ENCODE data around the gene FXN.
A peak's percentile ranks its signal among the peaks of the same experiment; 100 is the strongest.
"Not testable (repeated sequence)": the region's sequence is repeated elsewhere in the genome, so short reads cannot be mapped to it uniquely, and the experiment has no call there.

The FXN gene

DNA sequence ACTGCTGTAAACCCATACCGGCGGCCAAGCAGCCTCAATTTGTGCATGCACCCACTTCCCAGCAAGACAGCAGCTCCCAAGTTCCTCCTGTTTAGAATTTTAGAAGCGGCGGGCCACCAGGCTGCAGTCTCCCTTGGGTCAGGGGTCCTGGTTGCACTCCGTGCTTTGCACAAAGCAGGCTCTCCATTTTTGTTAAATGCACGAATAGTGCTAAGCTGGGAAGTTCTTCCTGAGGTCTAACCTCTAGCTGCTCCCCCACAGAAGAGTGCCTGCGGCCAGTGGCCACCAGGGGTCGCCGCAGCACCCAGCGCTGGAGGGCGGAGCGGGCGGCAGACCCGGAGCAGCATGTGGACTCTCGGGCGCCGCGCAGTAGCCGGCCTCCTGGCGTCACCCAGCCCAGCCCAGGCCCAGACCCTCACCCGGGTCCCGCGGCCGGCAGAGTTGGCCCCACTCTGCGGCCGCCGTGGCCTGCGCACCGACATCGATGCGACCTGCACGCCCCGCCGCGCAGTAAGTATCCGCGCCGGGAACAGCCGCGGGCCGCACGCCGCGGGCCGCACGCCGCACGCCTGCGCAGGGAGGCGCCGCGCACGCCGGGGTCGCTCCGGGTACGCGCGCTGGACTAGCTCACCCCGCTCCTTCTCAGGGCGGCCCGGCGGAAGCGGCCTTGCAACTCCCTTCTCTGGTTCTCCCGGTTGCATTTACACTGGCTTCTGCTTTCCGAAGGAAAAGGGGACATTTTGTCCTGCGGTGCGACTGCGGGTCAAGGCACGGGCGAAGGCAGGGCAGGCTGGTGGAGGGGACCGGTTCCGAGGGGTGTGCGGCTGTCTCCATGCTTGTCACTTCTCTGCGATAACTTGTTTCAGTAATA, at the start of gene FXN:
Gene FXN, plus strand, starts transcription at position 315 of the 871 bp plus-strand sequence. Its CDS starts 31 bp downstream, at position 346.
- DNase-seq (ENCODE audit: extremely low read depth in 1 of 2, low read depth in 1 of 2), result peak; percentile 34 to 68

DNA sequence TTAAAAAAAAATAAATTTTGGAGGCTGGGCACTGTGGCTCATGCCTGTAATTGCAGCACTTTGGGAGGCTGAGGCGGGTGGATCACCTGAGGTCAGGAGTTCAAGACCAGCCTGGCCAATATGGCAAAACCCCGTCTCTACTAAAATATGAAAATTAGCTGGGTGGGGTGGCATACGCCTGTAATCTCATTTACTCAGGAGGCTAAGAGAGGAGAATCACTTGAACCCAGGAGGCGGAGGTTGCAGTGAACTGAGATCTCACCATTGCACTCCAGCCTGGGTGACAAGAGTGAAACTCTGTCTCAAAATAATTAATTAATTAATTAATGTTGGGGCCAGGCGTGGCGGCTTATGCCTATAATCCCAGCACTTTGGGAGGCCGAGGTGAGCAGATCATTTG, 48.6 kb upstream of the FXN start:
- not testable (repeated sequence) for DNase-seq (ENCODE audit: extremely low read depth in 1 of 2, low read depth in 1 of 2)

DNA sequence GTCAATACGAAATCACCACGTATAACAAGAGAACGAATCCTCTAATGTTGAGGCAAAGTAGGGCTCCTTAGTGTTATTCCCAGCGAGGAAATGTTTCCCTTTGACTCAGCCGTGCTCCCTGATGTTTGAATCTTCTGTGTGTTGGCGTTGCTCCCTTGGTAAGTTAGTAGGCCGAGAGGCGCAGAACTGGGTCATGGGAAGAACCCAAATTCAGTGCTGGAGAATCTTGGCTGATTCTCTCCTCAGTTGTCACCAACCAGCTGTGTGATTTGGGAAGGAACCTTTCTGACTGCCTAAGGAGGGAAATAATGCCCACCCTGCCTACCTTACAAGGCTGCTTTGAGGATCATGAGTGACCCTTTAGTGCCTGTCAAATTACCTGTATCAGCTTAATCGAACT, 44.1 kb upstream of the FXN start:
- no peak for DNase-seq (ENCODE audit: extremely low read depth in 1 of 2, low read depth in 1 of 2)

DNA sequence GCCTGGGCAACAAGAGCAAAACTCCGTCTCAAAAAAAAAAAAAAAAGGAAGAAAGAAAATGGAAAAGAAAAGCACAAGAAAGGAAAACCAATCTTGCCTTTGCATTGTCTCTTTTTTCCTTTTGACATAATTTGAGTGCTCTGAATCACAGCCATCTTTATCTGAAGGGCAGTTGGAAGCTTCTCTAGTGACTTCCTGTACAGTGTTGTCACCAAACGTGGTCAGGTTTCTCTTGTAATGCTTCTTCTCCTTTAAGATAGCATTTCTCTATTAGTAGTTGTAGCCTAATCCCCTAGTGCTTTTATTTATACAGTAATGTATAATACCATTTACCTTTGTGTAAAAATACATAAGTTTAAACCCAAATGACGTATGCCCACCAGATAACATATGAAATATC, 39.8 kb upstream of the FXN start:
- DNase-seq (ENCODE audit: extremely low read depth in 1 of 2, low read depth in 1 of 2), result no peak

DNA sequence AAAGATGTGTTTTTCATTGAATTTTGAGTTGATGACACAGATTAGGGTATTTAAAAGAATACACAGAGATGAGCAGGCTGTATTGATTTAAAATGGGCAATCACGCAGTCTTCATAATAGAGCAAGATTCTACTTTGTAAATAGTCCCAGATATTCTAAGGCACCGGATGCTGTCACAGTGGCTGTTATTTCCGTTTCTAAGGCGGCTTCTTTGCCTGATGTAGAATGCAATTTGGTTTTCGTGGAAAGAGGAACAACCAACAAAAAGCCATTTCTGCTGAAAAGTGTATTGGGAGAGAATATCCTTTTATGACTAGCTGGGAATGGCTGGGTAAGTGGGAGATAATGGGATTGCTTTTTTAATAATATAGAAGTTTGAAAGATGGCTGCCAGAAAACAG, 39.1 kb upstream of the FXN start:
- no peak for DNase-seq (ENCODE audit: extremely low read depth in 1 of 2, low read depth in 1 of 2)

DNA sequence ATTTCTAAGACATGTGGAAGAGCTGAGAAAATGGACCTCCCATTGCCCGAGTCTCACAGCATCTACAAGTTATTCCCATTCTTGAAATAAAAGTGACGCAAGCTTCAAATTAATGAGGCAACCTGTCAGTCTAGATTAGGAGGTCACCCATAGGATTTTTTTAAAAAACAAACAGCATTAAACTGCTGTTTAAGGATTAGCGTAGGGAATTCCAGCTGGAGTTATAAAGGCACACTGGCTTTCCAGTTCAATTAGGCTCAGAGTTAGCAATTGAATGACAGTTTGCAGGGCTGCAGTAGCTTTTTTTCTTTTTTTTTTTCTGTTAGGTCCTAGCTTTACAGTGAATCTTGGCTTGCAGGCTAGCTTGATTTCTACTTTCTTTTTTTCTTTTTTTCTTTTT, 37.9 kb upstream of the FXN start:
- DNase-seq (ENCODE audit: extremely low read depth in 1 of 2, low read depth in 1 of 2), result no peak

DNA sequence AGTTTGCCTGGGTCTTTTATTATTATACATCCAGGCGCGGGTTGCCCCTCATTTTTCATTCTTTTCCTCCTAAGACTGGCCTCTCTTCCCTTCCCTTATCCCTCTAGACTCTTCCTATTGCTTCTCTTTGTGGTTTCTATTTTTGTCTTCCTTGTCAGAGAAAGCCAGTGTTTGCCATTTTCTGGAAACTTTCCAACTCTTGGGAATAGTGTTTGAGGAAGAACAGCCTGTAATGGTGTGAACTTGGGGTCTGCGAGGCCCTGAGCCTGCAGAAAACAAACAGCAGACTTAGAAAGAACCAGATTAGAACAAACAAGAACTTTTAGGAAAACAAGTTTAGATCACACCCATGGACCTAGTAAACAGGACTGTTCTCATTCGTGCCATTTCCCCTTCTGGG, 37.2 kb upstream of the FXN start:
- no peak for DNase-seq (ENCODE audit: extremely low read depth in 1 of 2, low read depth in 1 of 2)

DNA sequence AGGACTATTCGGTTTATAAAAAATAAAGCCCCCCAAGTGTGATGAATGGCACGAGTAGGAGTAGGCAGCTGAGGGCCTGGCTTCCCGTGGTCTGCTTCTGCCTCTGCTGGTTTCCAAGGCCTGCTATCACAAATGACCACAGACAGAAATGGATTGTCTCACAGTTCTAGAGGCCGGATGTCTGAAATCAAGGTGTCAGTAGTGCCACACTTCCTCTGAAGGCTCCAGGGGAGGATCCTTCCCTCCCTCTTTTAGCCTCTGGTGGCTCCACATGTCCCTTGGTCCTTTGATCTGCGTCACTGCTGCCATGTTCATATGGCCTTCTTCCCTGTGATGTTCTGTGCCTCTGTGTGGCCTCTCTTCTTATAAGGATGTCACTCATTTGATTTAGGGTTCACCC, 36.7 kb upstream of the FXN start:
- DNase-seq (ENCODE audit: extremely low read depth in 1 of 2, low read depth in 1 of 2), result no peak

DNA sequence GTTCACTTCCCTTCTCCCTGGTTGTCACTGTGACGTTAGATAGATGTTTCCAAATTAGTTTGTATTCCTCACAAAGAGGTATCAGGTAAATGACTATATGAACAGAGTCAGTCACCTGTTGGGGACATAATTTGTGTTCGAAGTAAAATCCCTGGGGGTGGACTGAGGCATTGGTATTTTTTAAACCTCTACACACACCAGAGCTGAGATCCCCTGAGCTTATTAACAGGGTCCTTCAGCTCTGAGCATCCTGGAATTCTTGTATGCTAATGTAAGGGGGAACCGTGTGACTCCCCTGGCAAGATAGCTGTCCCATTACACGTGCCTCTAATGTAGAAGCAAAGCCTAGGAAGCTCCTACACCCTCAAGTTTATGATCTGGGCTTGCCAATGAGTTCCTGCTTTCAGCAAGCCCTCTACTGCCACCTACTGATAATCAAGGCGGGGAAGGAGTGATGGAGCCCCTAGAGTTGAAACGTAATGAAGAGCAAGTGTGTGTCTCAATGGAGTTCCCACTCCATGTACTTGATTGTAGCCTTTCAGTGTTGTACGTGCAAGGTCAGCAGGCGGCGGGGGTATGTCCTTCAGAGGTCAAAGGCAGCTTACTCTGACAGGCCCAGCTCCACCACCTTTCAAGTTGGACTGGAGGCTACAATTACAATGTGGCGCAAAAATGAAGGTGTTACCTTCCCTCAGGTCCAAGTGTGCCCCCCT, 36.0 kb upstream of the FXN start:
- peak; percentile 16 for DNase-seq (ENCODE audit: extremely low read depth in 1 of 2, low read depth in 1 of 2)

DNA sequence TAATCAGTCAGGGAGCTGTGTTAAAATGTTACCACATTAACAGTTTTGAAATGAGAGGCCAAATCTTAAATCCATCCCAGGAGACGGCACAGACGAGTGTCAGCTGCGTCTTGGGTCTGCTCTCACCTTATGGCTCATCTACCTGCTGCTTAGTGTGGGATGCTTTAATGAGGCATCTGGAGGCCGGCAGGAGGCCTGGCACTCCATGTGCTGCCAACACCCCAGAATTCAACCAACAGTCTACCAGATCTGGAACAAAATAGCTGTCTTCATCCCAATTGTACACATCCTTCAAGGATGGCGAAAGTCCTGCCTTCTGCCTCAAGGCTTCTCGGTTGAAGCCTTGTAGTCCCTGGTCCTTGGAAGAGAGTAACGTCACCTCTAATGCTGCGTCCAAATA, 33.6 kb upstream of the FXN start:
- no peak for DNase-seq (ENCODE audit: extremely low read depth in 1 of 2, low read depth in 1 of 2)

DNA sequence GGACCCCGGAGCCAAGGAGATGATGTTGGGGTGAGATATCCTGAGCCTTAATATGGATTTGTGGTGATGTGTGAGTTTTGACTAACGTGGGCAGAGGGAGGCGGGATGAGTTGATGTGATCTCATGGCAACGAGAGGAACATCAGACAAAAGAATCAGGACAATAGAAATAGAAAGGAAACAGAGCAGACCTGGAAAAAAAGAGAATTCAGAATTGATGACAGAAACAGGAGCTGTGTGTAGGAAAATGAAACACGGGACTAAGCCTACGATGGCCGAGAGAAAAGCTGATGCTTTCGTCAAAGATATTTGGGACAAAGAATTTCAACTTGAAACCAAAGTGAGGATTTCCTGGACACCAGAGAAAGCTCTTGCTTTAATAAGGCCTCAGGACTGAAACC, 32.5 kb upstream of the FXN start:
- DNase-seq (ENCODE audit: extremely low read depth in 1 of 2, low read depth in 1 of 2), result no peak

DNA sequence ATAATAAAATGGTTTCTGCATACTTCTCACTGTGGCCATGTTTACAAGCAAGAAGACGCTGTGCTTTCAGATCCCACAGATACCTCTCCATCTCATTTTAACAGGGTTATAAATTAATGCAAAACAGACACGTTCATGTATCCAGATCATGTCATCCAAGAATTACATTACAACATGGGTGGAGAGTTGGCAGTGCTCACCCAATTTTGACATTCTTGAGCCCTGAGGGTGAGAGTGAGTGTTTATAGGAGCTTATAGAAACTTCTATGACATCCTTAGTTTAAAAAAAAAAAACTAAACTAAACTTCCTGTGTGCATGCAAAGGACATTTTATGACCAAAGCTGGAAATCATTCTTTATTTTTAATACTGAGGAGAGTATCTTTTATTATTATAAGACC, 30.7 kb upstream of the FXN start:
- no peak for DNase-seq (ENCODE audit: extremely low read depth in 1 of 2, low read depth in 1 of 2)

DNA sequence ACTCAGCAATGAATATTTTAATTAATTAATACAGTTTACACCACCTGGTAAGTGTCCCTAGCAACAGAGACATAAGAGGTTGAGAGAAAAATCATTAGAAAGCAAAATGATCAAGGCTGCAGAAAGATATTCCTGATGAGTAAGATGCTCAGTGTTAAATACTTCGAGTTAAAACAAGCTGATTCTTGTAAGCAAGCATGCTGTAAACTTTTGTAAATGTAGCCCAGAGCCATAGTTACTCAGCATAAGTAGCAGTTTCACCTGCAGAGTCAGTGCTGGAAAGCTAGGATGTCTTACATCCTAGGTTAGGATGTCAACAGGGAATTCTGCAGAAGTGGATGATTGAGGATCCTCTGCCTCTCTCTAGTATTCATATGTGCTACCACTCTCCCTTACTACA, 25.8 kb upstream of the FXN start:
- no peak for DNase-seq (ENCODE audit: extremely low read depth in 1 of 2, low read depth in 1 of 2)

DNA sequence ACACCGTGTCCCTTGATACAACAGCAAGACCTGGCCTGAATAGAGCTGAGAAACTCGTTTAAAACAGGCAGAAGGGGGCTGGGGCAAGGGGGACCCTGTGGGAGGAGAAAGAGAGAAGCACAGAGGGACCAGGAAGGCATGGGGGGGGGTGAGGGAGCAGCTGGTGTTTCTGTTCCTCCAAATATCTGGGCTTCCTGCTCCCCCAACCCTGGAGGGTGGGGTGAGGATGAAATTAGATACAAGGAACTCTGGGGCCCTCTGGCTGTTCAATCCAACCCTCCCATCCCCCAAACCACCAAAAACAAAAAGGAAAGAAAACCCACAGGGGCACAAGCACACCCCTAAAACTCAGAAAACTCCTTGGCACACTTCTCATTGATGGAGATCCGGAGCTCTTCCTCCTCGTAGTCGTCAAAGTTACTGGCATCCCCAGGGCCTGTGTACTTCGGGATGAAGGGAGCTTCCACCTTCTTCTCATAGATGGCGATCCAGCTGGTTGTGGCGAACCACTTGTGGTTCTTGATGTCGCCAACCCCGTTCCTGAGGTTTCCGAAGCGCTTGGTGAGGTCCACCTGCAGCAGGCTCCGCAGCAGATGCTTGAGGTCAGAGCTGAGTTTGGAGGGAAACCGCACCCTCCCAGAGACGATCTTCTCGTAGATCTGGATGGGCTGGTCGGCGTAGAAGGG, 22.7 kb upstream of the FXN start:
- DNase-seq (ENCODE audit: extremely low read depth in 1 of 2, low read depth in 1 of 2), result no peak

DNA sequence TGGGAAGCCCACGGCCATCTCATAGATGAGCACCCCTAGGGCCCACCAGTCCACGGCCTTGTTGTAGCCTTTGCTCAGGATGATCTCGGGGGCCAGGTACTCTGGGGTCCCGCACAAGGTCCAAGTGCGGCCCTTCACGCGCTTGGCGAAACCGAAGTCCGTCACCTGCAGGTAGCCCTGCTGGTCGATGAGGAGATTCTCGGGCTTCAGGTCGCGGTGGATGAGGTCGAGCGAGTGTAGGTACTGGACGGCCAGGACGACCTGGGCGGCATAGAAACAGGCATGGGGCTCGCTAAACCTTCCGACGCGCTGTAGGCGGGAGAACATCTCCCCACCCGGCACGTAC, 22.2 kb upstream of the FXN start:
- DNase-seq (ENCODE audit: extremely low read depth in 1 of 2, low read depth in 1 of 2), result no peak

DNA sequence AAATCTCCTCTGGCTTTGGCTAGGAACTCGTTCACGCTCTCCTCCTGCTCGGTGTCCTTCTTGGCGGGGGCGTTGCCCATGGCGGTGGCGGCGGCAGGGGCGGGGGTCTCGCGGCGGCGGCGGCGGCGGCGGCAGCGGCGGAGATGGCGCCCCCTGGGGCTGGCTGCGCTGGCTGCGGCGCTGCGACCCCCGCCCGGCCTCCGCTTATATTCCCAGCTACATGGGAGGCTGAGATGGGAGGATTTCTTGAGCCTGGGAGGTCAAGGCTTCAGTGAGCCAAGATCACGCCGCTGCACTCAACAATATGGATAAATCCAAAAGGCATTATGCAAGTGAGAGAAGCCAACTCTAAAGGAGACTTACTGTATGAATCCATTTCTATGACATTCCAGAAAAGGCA, 21.5 kb upstream of the FXN start, which contains the start of gene PRKACG:
Gene PRKACG, minus strand, starts transcription at position 101 of the 400 bp plus-strand sequence. Its CDS starts 21 bp downstream, at position 80.
- DNase-seq (ENCODE audit: extremely low read depth in 1 of 2, low read depth in 1 of 2), result no peak

DNA sequence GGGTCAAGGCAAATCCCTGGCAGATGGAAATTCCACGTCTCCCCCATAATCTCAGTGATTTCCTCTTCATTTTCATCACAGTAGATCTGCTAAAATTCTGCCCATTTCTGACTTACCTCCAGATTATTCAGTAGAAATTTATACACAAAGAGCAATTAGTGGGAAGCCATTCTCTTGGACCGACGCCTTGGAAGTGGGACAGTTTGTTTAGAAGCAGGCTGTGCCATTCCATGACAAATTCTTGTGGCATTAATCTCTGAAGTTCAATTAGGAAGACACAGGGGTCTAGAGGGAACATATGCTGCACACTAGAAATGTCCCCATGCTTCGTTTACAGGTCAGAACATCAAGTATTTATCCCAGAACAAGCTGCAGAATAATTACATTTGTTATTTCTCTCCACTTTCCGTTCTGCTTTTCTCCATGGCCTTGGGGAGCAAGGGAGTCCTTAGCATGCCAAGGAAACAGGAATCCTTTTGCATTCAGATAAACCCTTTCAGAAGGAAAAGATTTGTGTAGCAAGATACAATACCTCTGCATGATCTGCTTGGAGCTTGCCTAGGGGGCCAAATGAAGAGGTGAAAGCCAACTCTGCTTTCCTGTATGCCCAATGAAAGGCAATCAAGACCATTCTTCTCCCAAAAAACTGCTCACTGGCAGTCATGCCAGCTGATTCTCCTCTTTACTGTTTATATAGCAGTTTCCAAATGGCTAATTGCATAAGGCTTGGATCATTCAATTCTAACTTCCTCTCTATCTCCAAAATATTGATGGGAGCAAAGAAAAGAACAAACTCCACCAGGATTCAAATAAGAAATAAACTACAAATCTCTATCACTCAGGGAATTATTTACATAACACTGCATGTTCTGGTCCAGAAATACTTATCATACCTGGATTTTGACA, 19.1 kb upstream of the FXN start:
- DNase-seq (ENCODE audit: extremely low read depth in 1 of 2, low read depth in 1 of 2), result no peak

DNA sequence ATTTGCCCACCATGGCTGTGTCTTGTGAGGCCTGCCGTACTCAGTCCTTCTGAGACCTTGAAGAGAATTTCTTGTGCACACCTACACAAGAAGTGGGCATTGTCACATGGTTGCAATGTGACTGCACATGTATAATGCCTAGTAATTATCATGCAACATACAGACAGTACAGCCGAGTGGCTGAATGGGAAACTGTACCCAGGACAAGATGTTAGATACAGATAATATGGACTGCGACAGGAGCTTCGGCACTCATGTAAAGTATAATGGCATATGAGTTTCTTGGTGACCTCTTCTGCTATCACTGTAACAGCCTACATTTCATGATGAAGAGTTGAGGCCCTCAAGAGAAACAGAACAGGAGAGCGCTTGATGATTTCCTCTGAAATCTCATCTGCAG, 16.8 kb upstream of the FXN start:
- no peak for DNase-seq (ENCODE audit: extremely low read depth in 1 of 2, low read depth in 1 of 2)

DNA sequence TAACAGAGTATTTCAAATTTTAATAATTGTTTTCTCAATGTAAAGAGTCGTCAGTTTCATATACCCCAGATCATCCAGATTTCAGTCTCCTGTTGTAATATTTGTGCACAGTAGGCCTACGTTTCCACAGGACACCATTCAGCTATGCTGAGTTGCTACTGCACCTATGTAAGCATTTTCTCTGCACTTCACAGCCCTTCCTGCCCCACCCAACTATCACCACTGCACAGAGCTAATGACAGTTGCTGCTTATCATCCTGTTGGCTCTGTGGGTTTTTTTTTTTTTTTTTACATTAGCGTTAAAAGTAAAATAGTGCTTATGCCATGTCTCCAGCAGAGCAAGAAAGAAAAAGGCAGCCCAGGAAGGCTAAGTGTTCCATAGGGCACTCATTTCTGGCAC, 15.7 kb upstream of the FXN start:
- DNase-seq (ENCODE audit: extremely low read depth in 1 of 2, low read depth in 1 of 2), result no peak

DNA sequence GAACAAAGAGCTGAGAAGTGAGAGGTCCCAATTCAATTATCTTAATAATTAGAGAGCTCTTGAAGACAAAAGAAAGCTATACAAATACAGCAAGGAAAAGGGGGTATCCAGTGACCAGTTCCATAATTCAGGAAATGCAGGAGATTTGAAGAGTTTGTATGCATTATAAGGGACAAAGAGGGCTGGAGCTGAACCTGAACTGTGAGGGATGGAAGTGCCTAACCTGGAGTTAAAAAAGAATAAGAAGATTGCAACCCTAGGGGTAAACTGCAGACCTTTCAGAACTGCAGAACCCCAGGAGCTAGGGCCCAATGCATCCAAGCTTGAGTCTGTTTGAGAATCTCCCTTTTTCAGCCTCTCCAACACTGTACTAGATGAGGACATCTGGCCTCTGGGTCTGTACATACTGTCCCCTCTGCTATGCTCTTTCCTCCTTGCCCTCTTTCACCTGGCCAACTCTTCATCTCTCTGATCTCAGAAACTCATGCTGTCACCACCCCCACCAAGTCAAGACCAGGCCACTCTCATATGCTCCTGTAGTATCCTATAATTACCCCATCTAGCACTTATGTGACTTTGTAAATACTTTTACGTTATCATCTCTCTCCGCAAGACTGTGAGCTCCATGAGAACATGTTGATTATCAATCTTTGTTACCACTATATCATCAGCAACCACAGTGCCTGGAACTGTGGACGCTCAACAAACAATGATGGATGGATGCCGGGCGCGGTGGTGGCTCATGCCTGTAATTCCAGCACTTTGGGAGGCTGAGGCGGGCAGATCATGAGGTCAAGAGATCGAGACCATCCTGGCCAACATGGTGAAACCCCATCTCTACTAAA, 15.0 kb upstream of the FXN start:
- DNase-seq (ENCODE audit: extremely low read depth in 1 of 2, low read depth in 1 of 2), result no peak
